Esophagus squamous epithelium (tissue), 5 donors: ENCODE measurements around the gene KIFBP. TPM values are rescaled to one million over a fixed set of nuclear protein-coding genes. Genes with fewer than 3 reads are reported as not detected.
"Not testable (repeated sequence)": the region's sequence is repeated elsewhere in the genome, so short reads cannot be mapped to it uniquely, and the experiment has no call there.

Experiments used
- DNase-seq: peaks from one replicate; lab custom pipeline; 2025; lab: John Stamatoyannopoulos, UW
- H3K27ac ChIP-seq, 4 donors: fragments of 200-600 bp; sonication (generic); one replicate each; pipeline ENCODE4 v1.5.1; 2016 to 2019; ENCODE audit warnings: mild to moderate bottlenecking in 1 of 4
- H3K27me3 ChIP-seq, 4 donors: fragments of 200-600 bp; sonication (generic); 1 replicate in 3 of 4; 2 replicates in 1 of 4; pipeline versions ENCODE4 v1.5.1 to v1.6.0; 2017 to 2021; ENCODE audit warnings: antibody characterized with exemption in 1 of 4
- H3K36me3 ChIP-seq, 3 donors: fragments of 200-600 bp; sonication (generic); one replicate each; pipeline ENCODE4 v1.5.1; 2016 to 2019
- H3K4me1 ChIP-seq, 3 donors: fragments of 200-600 bp; sonication (generic); one replicate each; pipeline ENCODE4 v1.5.1; 2017 to 2019
- H3K4me3 ChIP-seq, 4 donors: fragments of 200-600 bp; sonication (generic); 1 replicate in 3 of 4; 2 replicates in 1 of 4; pipeline ENCODE4 v1.5.1; 2016 to 2019; ENCODE audit warnings: mild to moderate bottlenecking in 2 of 4, moderate library complexity in 1 of 4
- H3K9me3 ChIP-seq, 3 donors: fragments of 200-600 bp; sonication (generic); one replicate each; pipeline ENCODE4 v1.5.1; 2016 to 2019
- POLR2A ChIP-seq, 4 donors: fragments of 450-650 bp; IDR thresholded peaks; one replicate each; pipeline ENCODE4 v1.6.1; 2017; ENCODE audit warnings: antibody characterized with exemption in 4 of 4, mild to moderate bottlenecking in 4 of 4, moderate library complexity in 3 of 4
- WGBS, 2 donors: methylation state at CpG; one replicate each; pipeline ENCODE4 v1.1.5; 2018; 5-methylcytosine and 5-hydroxymethylcytosine counted together
- intact Hi-C: fragments of 100-400 bp; cut with DNase I; formaldehyde crosslinking; loops from one replicate; pipeline ENCODE4 v1.15.0; 2022
- total RNA-seq, 4 donors: library from RNA; depleted of rRNA; stranded (reverse); fragments of >200 nt; gene quantifications; one replicate each; pipeline ENCODE4 v1.1.0, GENCODE V29; 2016
- TF ChIP-seq, protein P1 (sequence below), 6 experiments: fragments of 450-650 bp in 4 of 6; fragments of 200-600 bp in 2 of 6; sonication (generic) in 2 of 6; IDR thresholded peaks; one replicate each; pipeline ENCODE4 v1.5.1; 2016 to 2019; ENCODE audit warnings: antibody characterized with exemption in 6 of 6, mild to moderate bottlenecking in 4 of 6, moderate library complexity in 4 of 6
- donor health status: DM: yes; HTN: yes; CAD: no.

Gene KIFBP
- total RNA-seq, 4 donors from 2014 or later: 15.5 to 31.0 (median 16.4) TPM

DNA sequence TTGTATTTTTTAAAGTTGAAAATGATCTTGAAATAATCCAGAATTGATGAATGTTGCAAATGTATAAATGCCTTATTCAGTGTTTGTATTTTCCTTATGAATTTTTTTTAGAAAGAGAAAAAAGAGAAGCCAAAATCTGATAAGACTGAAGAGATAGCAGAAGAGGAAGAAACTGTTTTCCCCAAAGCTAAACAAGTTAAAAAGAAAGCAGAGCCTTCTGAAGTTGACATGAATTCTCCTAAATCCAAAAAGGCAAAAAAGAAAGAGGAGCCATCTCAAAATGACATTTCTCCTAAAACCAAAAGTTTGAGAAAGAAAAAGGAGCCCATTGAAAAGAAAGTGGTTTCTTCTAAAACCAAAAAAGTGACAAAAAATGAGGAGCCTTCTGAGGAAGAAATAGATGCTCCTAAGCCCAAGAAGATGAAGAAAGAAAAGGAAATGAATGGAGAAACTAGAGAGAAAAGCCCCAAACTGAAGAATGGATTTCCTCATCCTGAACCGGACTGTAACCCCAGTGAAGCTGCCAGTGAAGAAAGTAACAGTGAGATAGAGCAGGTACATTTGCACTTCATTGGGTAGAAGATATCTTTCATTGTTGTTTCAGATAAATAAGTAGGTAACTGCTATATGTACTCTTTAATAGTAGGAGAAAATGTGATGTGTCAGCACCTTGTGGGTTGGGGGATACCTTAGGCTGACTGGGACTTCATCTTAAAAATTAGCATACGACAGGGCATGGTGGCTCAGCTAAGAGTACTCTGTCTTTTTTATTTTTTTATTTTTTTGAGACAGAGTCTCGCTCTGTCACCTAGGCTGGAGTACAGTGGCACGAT lies 28.7 kb upstream of the KIFBP start:
- Histone ChIP-seq H3K4me1 (peaks cover 0 to 41% (median 17%) of the 10 kb centered on the region in 3 donors), H3K9me3 (no peaks in the 10 kb centered on the region), H3K27ac (no peak overlapping the region), H3K36me3 (peaks cover 0 to 58% (median 37%) of the 10 kb centered on the region in 3 donors), H3K27me3 (no peaks in the 10 kb centered on the region), H3K4me3 (no peak overlapping the region)
- intact Hi-C loops: no loop called here
- no peak for TF ChIP-seq POLR2A (IDR thresholded peaks at IDR 0.05)
- TF ChIP-seq, protein P1, sequence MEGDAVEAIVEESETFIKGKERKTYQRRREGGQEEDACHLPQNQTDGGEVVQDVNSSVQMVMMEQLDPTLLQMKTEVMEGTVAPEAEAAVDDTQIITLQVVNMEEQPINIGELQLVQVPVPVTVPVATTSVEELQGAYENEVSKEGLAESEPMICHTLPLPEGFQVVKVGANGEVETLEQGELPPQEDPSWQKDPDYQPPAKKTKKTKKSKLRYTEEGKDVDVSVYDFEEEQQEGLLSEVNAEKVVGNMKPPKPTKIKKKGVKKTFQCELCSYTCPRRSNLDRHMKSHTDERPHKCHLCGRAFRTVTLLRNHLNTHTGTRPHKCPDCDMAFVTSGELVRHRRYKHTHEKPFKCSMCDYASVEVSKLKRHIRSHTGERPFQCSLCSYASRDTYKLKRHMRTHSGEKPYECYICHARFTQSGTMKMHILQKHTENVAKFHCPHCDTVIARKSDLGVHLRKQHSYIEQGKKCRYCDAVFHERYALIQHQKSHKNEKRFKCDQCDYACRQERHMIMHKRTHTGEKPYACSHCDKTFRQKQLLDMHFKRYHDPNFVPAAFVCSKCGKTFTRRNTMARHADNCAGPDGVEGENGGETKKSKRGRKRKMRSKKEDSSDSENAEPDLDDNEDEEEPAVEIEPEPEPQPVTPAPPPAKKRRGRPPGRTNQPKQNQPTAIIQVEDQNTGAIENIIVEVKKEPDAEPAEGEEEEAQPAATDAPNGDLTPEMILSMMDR (IDR thresholded peaks at IDR 0.05): no peak
- whole genome bisulfite sequencing, 2 donors: 85 to 86% methylated on average over 4 of the region's 4 CpGs
- DNase-seq: no peak

DNA sequence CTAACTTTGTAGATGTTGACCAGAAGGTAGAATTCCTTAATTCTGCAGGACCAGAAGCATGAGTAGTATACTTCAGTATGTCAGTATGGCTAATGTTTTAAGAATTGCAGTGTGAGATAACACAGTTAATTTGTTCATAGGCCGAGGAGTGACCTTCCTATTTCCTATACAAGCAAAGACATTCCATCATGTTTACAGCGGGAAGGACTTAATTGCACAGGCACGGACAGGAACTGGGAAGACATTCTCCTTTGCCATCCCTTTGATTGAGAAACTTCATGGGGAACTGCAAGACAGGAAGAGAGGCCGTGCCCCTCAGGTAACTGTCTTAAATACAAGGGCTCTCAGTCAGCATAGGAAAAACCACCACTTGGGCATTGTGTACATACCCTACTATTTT lies 25.5 kb upstream of the KIFBP start:
- TF ChIP-seq, protein P1 (IDR thresholded peaks at IDR 0.05): no peak
- no peak for TF ChIP-seq POLR2A (IDR thresholded peaks at IDR 0.05)
- H3K36me3 ChIP-seq: peaks cover 0 to 91% (median 69%) of the 10 kb centered on the region in 3 donors
- H3K4me1 ChIP-seq: peaks cover 0 to 20% (median 4%) of the 10 kb centered on the region in 3 donors
- intact Hi-C loops: no loop called here
- H3K9me3 ChIP-seq: no peaks in the 10 kb centered on the region
- no peak for DNase-seq
- no peak overlapping the region for H3K27ac ChIP-seq
- H3K4me3 ChIP-seq: no peak overlapping the region
- 80 to 94% methylated on average over 4 of the region's 4 CpGs for WGBS, 2 donors
- H3K27me3 ChIP-seq: no peaks in the 10 kb centered on the region

DNA sequence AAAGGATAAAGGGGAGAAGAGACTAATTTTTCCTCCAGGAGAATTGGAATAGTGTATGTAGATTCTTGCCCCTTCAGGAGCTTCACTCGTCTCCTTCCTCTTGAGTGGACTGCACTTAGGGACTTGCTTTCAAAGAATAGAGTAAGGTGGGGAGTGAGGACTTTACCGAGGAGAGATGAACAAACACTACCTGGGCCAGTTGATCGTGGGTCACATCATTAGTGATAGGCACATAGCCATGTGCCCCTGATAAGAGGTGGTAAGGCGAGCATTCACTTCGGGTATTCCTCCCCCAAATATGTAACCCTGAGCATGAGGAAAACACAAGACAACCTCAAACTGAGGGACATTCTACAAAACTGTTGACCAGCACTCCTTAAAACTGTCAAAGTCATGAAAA lies 14.6 kb upstream of the KIFBP start:
- H3K27me3 ChIP-seq: no peaks in the 10 kb centered on the region
- H3K9me3 ChIP-seq: no peaks in the 10 kb centered on the region
- intact Hi-C loops: no loop called here
- TF ChIP-seq, protein P1 (IDR thresholded peaks at IDR 0.05): no peak
- TF ChIP-seq POLR2A (IDR thresholded peaks at IDR 0.05): no peak
- H3K36me3 ChIP-seq: peaks cover 15 to 100% (median 83%) of the 10 kb centered on the region in 3 donors
- DNase-seq: no peak
- no peak overlapping the region for H3K4me3 ChIP-seq
- H3K4me1 ChIP-seq: no peaks in the 10 kb centered on the region
- WGBS, 2 donors: 85 to 88% methylated on average over 5 of the region's 5 CpGs
- H3K27ac ChIP-seq: no peak overlapping the region

GRCh38 chr10:68975936-68976473 lies 12.6 kb upstream of the KIFBP start:
- H3K4me3 ChIP-seq, DNase-seq, H3K27me3 ChIP-seq, H3K9me3 ChIP-seq, H3K27ac ChIP-seq, intact Hi-C loops, H3K4me1 ChIP-seq: not testable (repeated sequence)
- 87 to 100% methylated on average over 5 of the region's 5 CpGs for WGBS, 2 donors
- H3K36me3 ChIP-seq: peaks cover 15 to 100% (median 78%) of the 10 kb centered on the region in 3 donors

DNA sequence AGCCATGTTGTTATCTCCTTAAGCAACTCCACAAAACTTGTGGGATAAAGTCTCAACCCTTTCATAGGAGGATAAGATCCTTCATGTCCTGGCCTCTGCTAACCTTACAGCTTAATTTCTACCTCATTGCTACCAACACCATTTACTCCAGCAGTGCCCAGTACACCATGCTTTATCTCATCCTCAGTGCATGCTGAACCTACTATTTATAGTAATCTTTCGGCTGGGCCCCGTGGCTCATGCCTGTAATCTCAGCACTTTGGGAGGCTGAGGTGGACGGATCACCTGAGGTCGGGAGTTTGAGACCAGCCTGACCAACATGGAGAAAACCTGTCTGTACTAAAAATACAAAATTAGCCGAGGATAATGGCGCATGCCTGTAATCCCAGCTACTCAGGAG lies 8.9 kb upstream of the KIFBP start:
- intact Hi-C loops, H3K4me3 ChIP-seq, H3K9me3 ChIP-seq, H3K4me1 ChIP-seq, H3K27me3 ChIP-seq, DNase-seq, H3K27ac ChIP-seq: not testable (repeated sequence)
- WGBS, 2 donors: 91% methylated on average over 6 of the region's 6 CpGs; no CpG with 5 or more reads in 1 of the 2 donors
- peaks cover 9 to 100% (median 63%) of the 10 kb centered on the region in 3 donors for H3K36me3 ChIP-seq

DNA sequence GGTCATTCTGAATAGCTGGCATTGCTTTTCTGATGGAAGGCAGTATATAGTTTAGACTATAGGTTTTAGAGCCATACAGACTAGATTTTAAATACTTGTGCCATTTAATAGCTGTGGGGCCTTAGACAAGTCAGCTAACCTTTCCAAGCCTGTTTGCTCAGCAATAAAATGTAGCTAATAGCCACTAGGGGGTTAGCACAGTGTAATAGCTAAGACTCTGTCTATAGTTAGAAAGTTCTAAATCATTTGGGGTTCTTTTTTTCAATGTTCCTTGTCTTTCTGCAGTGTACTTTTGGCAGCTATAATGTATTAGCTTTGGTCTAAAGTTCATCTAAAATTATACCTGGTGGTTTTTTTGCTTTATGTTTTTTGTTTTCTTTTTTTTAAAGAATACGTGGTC lies 7.5 kb upstream of the KIFBP start:
- WGBS, 2 donors: 89 to 100% methylated on average over 1 of the region's 1 CpG
- H3K9me3 ChIP-seq: no peaks in the 10 kb centered on the region
- H3K27ac ChIP-seq: no peak overlapping the region
- H3K4me1 ChIP-seq: no peaks in the 10 kb centered on the region
- TF ChIP-seq POLR2A (IDR thresholded peaks at IDR 0.05): no peak
- TF ChIP-seq, protein P1 (IDR thresholded peaks at IDR 0.05): no peak
- peaks cover 9 to 100% (median 54%) of the 10 kb centered on the region in 3 donors for H3K36me3 ChIP-seq
- DNase-seq: no peak
- H3K27me3 ChIP-seq: no peaks in the 10 kb centered on the region
- intact Hi-C loops: no loop called here
- H3K4me3 ChIP-seq: no peak overlapping the region
